ENCODE measurements around the gene ZNF627. TPM values are rescaled to one million over a fixed set of nuclear protein-coding genes. Genes with fewer than 3 reads are reported as not detected.
A peak's percentile ranks its signal among the peaks of the same experiment; 100 is the strongest.

The ZNF627 gene
- total and polyA plus RNA-seq, 2 of the 8 experiments (the other 6 are each of a cell fraction or from before 2014, with no cell fraction given) = 7.2 to 13.7 TPM

DNA sequence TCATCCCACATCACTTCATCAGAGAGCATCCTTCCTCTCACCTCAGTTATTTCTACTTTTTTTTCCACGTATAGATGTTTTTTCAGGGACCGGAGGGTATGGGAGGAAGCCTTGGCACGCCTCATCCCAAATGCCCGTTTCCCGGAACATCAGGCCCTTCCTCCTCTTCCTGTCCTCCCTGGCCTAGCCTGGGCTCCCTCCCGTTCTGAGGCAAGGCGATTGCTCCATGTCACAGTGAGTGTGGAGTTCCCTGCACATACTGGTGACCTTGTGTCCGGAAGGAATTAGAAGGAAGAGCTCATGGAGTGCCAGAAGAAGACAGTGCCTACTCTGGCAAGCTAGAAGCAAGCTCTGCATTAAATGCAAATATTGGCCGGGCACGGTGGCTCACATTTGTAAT is 1.1 kb upstream of the ZNF627 start:
- Histone ChIP-seq H4K5ac (ENCODE audit: insufficient read length, low read depth, low read length) (no peak overlapping the region), H3K79me2 (ENCODE audit: control insufficient read depth in 1 of 2, insufficient read depth in 2 of 2, low read length in 2 of 2) (peaks cover 4 to 33% of the 10 kb centered on the region in 2 experiments; a peak in 3 of 4 replicates), H3K4me3 (ENCODE audit: extremely low read depth in 1 of 4, insufficient read depth in 2 of 4, low read depth in 3 of 4, low read length in 4 of 4) (no peak overlapping the region), H2BK5ac (ENCODE audit: low read depth, low read length) (no peak overlapping the region), H3K18ac (ENCODE audit: extremely low read depth, low read length) (no peak overlapping the region), H4K20me1 (replicated peaks in 1 of 2; ENCODE audit: control insufficient read depth in 1 of 2, insufficient read depth in 2 of 2, low read length in 2 of 2) (no peaks in the 10 kb centered on the region), H3K36me3 (ENCODE audit: control insufficient read depth in 2 of 4, insufficient read depth in 4 of 4, low read length in 3 of 4) (peaks cover 0 to 7% (median 0%) of the 10 kb centered on the region in 4 experiments; a peak in 2 of 8 replicates), H3K79me1 (ENCODE audit: low read depth, low read length) (no peaks in the 10 kb centered on the region; the same call in none of the 2 replicates), H2AK5ac (ENCODE audit: low read depth, low read length) (0 out of 2 replicates have a peak overlapping the region, but pooled peaks have one; percentile 32), H3K4me2 (ENCODE audit: insufficient read depth in 1 of 2, low read depth in 2 of 2, low read length in 2 of 2) (no peak overlapping the region), H2BK120ac (replicated peaks; ENCODE audit: low read depth, low read length) (no peak overlapping the region), H3K27ac (ENCODE audit: low read depth, low read length) (no peak overlapping the region), H4K91ac (replicated peaks; ENCODE audit: insufficient read length, low read length) (no peak overlapping the region), H4K8ac (ENCODE audit: extremely low read depth, insufficient read depth, low read length) (peak overlapping the region; percentile 35; the same call in 1 of the 2 replicates), H2BK12ac (ENCODE audit: low read depth, low read length) (peak overlapping the region; percentile 2; the same call in 1 of the 2 replicates), H3K14ac (ENCODE audit: insufficient read length) (no peak overlapping the region), H3K23me2 (ENCODE audit: low read depth, low read length) (no peaks in the 10 kb centered on the region; the same call in 1 of the 2 replicates), H2BK15ac (ENCODE audit: low read length) (peak overlapping the region; percentile 6; the same call in 1 of the 2 replicates), H3K9ac (replicated peaks in 1 of 4; ENCODE audit: extremely low read depth in 1 of 4, low read depth in 3 of 4, low read length in 3 of 4) (no peak overlapping the region), H3K27me3 (replicated peaks in 1 of 4; ENCODE audit: control insufficient read depth in 3 of 4, extremely low read depth in 1 of 4, insufficient read depth in 3 of 4, low read length in 3 of 4) (no peaks in the 10 kb centered on the region), H3K9me3 (ENCODE audit: insufficient read depth in 2 of 2, low read depth in 1 of 2, low read length in 1 of 2) (no peaks in the 10 kb centered on the region), H2AFZ (ENCODE audit: low read length) (no peak overlapping the region), H3K23ac (ENCODE audit: insufficient read length) (no peak overlapping the region), H3K56ac (replicated peaks; ENCODE audit: insufficient read length, low read depth, low read length) (no peak overlapping the region), H3K4me1 (replicated peaks in 1 of 4; ENCODE audit: control insufficient read depth in 3 of 4, insufficient read depth in 4 of 4, low read length in 3 of 4) (no peaks in the 10 kb centered on the region; a peak in 1 of 7 replicates), H2BK20ac (ENCODE audit: low read length) (no peak overlapping the region), H3K4ac (replicated peaks; ENCODE audit: insufficient read length, low read depth, low read length) (no peak overlapping the region)
- no peak for FAIRE-seq
- no peak for DNase-seq (ENCODE audit: low read depth in 1 of 2, low spot score in 2 of 2)
- 89% methylated on average over 10 of the region's 10 CpGs; no CpG with 5 or more reads in 1 of the 2 experiments for WGBS, 2 experiments (ENCODE audit: extremely low coverage in 1 of 2, insufficient coverage in 1 of 2, insufficient read length in 1 of 2, insufficient replicate concordance in 2 of 2, low coverage in 1 of 2, low lambda C conversion rate in 2 of 2, missing lambda C conversion rate in 1 of 2)
- TF ChIP-seq JUN (IDR thresholded peaks at IDR 0.05; ENCODE audit: low read depth, low read length) (no peak), GABPA (IDR thresholded peaks at IDR 0.05; ENCODE audit: borderline replicate concordance, insufficient read depth, low read length) (no peak), EP300 (IDR thresholded peaks at IDR 0.05; ENCODE audit: borderline replicate concordance in 1 of 2, low read depth in 2 of 2, low read length in 2 of 2) (no peak), RBBP5 (IDR thresholded peaks at IDR 0.05; ENCODE audit: borderline replicate concordance, low read depth, low read length) (no peak), SAP30 (IDR thresholded peaks at IDR 0.05; ENCODE audit: insufficient read depth, insufficient replicate concordance, low read length) (no peak), RFX5 (IDR thresholded peaks at IDR 0.05; ENCODE audit: borderline replicate concordance, low read depth, low read length) (no peak)
- TF ChIP-seq, protein P1, sequence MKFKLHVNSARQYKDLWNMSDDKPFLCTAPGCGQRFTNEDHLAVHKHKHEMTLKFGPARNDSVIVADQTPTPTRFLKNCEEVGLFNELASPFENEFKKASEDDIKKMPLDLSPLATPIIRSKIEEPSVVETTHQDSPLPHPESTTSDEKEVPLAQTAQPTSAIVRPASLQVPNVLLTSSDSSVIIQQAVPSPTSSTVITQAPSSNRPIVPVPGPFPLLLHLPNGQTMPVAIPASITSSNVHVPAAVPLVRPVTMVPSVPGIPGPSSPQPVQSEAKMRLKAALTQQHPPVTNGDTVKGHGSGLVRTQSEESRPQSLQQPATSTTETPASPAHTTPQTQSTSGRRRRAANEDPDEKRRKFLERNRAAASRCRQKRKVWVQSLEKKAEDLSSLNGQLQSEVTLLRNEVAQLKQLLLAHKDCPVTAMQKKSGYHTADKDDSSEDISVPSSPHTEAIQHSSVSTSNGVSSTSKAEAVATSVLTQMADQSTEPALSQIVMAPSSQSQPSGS (IDR thresholded peaks at IDR 0.05; ENCODE audit: low read length) = no peak
- ChIA-PET POLR2A (ENCODE audit: partially characterized antibody) (interaction anchor here (0.6 kb wide), 1 partner anchor 386 kb away, joined by 3 read pairs; no protein-coding TSS in a partner anchor), CTCF (ENCODE audit: partially characterized antibody) (no interaction called here)
